GM23248 (cell line): ENCODE results near the gene HLCS.

ENCODE experiments used
- EZH2 ChIP-seq: fragments of 200-600 bp; sonication (generic); IDR thresholded peaks from 2 replicates; pipeline ENCODE4 v1.6.1; 2018; ENCODE audit warnings: antibody characterized with exemption, mild to moderate bottlenecking; ENCODE audit not compliant: insufficient read depth, poor library complexity, severe bottlenecking
- EZH2phosphoT487 ChIP-seq: fragments of 200-600 bp; sonication (generic); IDR thresholded peaks from 2 replicates; pipeline ENCODE4 v1.6.1; 2018; ENCODE audit warnings: antibody characterized with exemption, moderate library complexity, mild to moderate bottlenecking, low read depth; ENCODE audit not compliant: insufficient read depth

GRCh38 chr21:37008724-37009123 lies 42.3 kb upstream of the HLCS start:
- TF ChIP-seq EZH2 (no peak), EZH2phosphoT487 (no peak)
